ENCODE results near the gene NDUFS8.
A peak's percentile ranks its signal among the peaks of the same experiment; 100 is the strongest.

The NDUFS8 gene

DNA sequence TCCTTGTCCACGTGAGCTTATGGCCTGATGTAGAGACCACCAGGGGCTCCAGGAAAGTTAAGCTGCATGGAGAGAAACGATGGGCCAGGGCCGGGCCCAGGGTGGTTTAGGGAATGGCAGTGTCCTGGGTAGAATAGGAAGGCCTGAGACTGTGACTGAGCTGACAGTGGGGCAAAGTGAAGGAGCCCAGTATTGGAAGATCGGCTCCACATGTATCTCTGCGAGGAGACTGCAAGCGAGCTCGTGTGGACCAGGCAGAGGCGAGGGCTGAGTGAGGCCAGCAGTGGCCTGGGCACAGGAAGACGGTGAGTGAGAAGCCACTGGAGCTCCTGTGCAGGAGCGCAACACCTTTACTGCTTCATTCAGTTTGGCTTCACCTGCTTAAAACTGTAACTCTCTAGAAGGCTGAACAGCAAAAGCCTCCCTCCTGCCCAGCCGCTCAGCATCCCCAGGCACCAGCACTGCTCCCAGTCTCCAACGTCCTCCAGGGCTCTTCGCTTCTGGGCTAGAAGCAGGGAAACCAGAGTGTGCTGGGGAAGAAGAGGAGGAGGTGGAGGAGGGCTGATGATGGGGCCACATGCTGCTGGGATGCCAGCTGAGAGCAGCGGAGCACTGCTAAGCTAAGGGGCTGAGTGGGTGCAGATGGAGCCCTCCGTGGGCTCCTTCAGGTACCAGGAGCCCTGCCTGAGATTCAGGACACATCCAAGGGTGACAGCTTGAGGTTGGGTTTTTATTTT, 21.8 kb downstream of the NDUFS8 start:
- Mint-ChIP-seq H3K4me1 (peaks cover 26% of the 10 kb centered on the region), H3K27ac (peak overlapping the region; percentile 96), H3K27me3 (ENCODE audit: low read depth, poor library complexity) (no peaks in the 10 kb centered on the region), H3K4me3 (no peak overlapping the region), H3K9me3 (no peaks in the 10 kb centered on the region), H3K36me3 (ENCODE audit: low read depth) (peaks cover 12% of the 10 kb centered on the region)
- no peak for DNase-seq
- TF ChIP-seq, protein P1, sequence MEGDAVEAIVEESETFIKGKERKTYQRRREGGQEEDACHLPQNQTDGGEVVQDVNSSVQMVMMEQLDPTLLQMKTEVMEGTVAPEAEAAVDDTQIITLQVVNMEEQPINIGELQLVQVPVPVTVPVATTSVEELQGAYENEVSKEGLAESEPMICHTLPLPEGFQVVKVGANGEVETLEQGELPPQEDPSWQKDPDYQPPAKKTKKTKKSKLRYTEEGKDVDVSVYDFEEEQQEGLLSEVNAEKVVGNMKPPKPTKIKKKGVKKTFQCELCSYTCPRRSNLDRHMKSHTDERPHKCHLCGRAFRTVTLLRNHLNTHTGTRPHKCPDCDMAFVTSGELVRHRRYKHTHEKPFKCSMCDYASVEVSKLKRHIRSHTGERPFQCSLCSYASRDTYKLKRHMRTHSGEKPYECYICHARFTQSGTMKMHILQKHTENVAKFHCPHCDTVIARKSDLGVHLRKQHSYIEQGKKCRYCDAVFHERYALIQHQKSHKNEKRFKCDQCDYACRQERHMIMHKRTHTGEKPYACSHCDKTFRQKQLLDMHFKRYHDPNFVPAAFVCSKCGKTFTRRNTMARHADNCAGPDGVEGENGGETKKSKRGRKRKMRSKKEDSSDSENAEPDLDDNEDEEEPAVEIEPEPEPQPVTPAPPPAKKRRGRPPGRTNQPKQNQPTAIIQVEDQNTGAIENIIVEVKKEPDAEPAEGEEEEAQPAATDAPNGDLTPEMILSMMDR (IDR thresholded peaks at IDR 0.05): no peak

DNA sequence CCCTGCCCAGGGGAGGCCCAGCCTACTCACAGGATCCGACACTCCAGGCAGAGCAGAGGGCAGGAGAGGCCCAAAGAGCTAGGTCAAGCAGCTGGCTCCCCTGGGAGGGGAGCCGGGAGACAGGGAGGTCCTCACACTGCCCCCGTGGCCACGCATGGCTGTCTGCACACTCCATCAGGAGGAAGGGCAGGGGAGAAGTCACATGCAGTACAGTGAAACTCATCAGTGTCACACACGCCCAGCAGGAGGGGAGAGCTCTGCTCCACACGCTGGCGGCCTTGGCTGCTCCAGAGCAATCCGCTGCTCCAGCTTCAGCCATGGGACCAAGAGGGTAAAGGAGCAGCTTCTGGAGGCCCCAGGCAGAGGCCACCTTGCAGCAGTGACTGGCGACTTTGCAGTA, 22.6 kb downstream of the NDUFS8 start:
- H3K27me3 Mint-ChIP-seq (ENCODE audit: low read depth, poor library complexity): no peaks in the 10 kb centered on the region
- TF ChIP-seq, protein P1 (IDR thresholded peaks at IDR 0.05): no peak
- DNase-seq: no peak
- H3K36me3 Mint-ChIP-seq (ENCODE audit: low read depth): peaks cover 19% of the 10 kb centered on the region
- H3K4me1 Mint-ChIP-seq: peaks cover 26% of the 10 kb centered on the region
- no peak overlapping the region for H3K4me3 Mint-ChIP-seq
- H3K27ac Mint-ChIP-seq: peak overlapping the region; percentile 96
- H3K9me3 Mint-ChIP-seq: no peaks in the 10 kb centered on the region

DNA sequence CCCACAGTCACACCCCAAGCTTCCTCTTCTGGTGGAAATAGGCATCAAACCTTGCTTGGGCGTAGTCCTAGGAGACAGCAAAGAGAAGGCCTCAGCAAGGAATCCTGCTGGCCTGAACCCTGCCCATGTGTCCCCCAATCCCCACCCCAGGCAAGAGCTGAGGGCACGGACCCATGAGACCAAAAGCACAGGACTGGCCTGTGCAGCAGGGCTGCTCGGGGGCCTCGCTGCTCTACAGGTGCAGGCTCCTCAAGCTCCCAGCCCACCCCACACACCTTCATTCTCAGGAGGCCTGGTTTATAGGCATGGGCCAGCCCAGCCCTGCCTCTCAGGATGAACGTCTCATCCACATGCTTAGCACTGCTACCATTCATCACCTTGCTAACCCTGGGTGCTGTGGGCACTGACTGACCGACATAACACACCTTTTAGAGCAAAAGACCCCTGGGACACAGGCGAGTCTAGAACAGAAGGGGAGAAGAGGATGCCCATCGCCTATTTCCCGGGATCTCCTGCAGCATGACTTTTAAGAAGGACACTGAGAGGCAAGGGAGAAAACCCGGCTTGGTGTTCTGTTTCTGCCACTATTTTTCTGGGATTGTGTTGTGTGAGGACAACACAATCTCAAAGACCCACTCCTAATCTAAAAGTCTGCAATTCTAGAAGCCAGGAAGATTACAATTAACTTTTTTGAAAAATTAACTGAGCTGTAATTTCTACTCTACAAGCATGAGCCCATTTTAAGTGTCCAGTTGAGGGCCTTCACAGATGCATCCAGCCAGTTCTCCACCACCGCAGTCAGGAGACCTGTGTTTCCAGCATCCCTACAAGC, 23.7 kb downstream of the NDUFS8 start:
- Mint-ChIP-seq H3K27me3 (ENCODE audit: low read depth, poor library complexity) (no peaks in the 10 kb centered on the region), H3K9me3 (no peaks in the 10 kb centered on the region), H3K36me3 (ENCODE audit: low read depth) (peaks cover 28% of the 10 kb centered on the region), H3K27ac (peak overlapping the region; percentile 88), H3K4me1 (peaks cover 26% of the 10 kb centered on the region), H3K4me3 (no peak overlapping the region)
- TF ChIP-seq, protein P1 (IDR thresholded peaks at IDR 0.05): no peak
- DNase-seq: no peak

DNA sequence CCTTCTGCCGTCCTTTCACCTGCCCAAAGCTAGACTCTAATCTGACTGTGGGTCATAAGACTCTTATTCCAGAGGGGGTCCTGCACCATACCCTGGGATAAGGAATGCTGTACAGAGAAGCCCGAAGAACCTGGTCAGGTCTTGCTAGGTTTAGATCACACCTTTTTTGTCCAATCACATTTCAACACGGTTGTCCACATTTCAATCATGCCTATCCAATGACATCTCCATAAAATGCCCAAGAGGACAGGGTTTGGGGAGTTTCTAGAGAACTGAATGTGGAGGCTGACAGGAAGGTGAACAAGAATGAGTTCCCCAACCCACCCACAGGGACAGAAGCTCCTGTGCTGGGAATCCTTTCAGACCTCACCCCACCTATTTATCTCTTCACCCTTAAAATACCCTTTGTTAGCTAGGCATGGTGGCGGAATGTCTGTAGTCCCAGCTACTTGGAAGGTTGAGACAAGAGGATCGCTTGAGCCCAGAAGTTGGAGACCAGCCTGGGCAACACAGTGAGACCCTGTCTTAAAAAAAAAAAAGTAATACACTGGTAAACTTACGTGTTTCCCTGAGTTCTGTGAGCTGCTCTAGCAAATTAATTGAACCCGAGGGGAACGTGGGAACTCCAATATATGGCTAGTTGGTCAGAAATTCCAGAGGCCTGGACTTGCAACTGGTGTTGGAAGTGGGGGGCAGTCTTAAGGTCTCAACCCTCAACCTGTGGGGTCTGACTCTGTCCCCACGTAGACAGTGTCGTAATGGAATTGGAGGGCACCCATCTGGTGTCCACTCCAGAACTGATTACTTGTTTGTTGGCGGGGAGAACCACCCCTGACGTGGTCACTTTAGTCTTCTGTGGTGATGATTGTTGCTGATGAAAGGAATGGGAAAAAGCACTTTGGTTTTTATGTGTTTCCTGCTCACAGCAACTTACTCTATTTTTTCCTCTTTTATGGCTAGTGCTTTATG, 26.1 kb downstream of the NDUFS8 start:
- no peaks in the 10 kb centered on the region for H3K9me3 Mint-ChIP-seq
- H3K4me3 Mint-ChIP-seq: no peak overlapping the region
- H3K27ac Mint-ChIP-seq: peak overlapping the region; percentile 49
- H3K27me3 Mint-ChIP-seq (ENCODE audit: low read depth, poor library complexity): no peaks in the 10 kb centered on the region
- peaks cover 31% of the 10 kb centered on the region for H3K4me1 Mint-ChIP-seq
- H3K36me3 Mint-ChIP-seq (ENCODE audit: low read depth): peaks cover 45% of the 10 kb centered on the region
- DNase-seq: no peak
- TF ChIP-seq, protein P1 (IDR thresholded peaks at IDR 0.05): no peak

- Mint-ChIP-seq H3K4me1 (peaks cover 20% of the 10 kb centered on the region), H3K4me3 (no peak overlapping the region), H3K36me3 (ENCODE audit: low read depth) (peaks cover 57% of the 10 kb centered on the region), H3K9me3 (no peaks in the 10 kb centered on the region), H3K27ac (no peak overlapping the region), H3K27me3 (ENCODE audit: low read depth, poor library complexity) (no peaks in the 10 kb centered on the region)
- TF ChIP-seq, protein P1 (IDR thresholded peaks at IDR 0.05): no peak
- DNase-seq: no peak
These were observed 27.3 kb downstream of the NDUFS8 start for GRCh38 chr11:68057807-68058206.
